Hepatocyte (in vitro differentiated cells): Measurements from ENCODE around the gene LGI4. TPM values are rescaled to one million over a fixed set of nuclear protein-coding genes. Genes with fewer than 3 reads are reported as not detected.
A peak's percentile ranks its signal among the peaks of the same experiment; 100 is the strongest.
"Not testable (repeated sequence)": the region's sequence is repeated elsewhere in the genome, so short reads cannot be mapped to it uniquely, and the experiment has no call there.

Experiments used
- DNase-seq: peaks from one replicate; pipeline ENCODE4 v3.0.0-alpha.2; 2016; ENCODE audit warnings: low spot score
- H2AFZ ChIP-seq: fragments of 200-600 bp; sonication (generic); 2 replicates; pipeline ENCODE4 v1.6.0; 2016; ENCODE audit warnings: antibody characterized with exemption, mild to moderate bottlenecking
- H3K27ac ChIP-seq: fragments of 200-600 bp; sonication (generic); 2 replicates; pipeline ENCODE4 v1.5.1; 2016; ENCODE audit warnings: mild to moderate bottlenecking
- H3K27me3 ChIP-seq: fragments of 200-600 bp; sonication (generic); 2 replicates; pipeline ENCODE4 v1.6.1; 2016
- H3K36me3 ChIP-seq: fragments of 200-600 bp; sonication (generic); replicated peaks from 2 replicates; pipeline ENCODE4 v1.5.1; 2016; ENCODE audit warnings: low read depth; ENCODE audit not compliant: insufficient read depth
- H3K4me1 ChIP-seq: fragments of 200-600 bp; sonication (generic); 2 replicates; pipeline ENCODE4 v1.5.1; 2016; ENCODE audit warnings: mild to moderate bottlenecking, moderate library complexity; ENCODE audit not compliant: insufficient read depth
- H3K4me2 ChIP-seq: fragments of 200-600 bp; sonication (generic); 2 replicates; pipeline ENCODE4 v1.6.0; 2016
- H3K4me3 ChIP-seq: fragments of 200-600 bp; sonication (generic); 2 replicates; pipeline ENCODE4 v1.5.1; 2016; ENCODE audit warnings: mild to moderate bottlenecking
- H3K79me2 ChIP-seq: fragments of 200-600 bp; sonication (generic); 2 replicates; pipeline ENCODE4 v1.6.0; 2017; ENCODE audit warnings: mild to moderate bottlenecking
- H3K9me2 ChIP-seq: fragments of 200-600 bp; sonication (generic); replicated peaks from 2 replicates; pipeline ENCODE4 v1.6.0; 2017; ENCODE audit warnings: mild to moderate bottlenecking; ENCODE audit not compliant: insufficient read depth
- H3K9me3 ChIP-seq: fragments of 200-600 bp; sonication (generic); 2 replicates; pipeline ENCODE4 v1.5.1; 2016; ENCODE audit warnings: low read depth, mild to moderate bottlenecking
- H4K20me1 ChIP-seq: fragments of 200-600 bp; sonication (generic); 2 replicates; pipeline ENCODE4 v1.6.0; 2016; ENCODE audit warnings: mild to moderate bottlenecking; ENCODE audit not compliant: insufficient read depth, poor library complexity, severe bottlenecking
- EZH2 ChIP-seq: fragments of 200-600 bp; sonication (generic); IDR thresholded peaks from 2 replicates; pipeline ENCODE4 v1.6.1; 2016; ENCODE audit warnings: antibody characterized with exemption, mild to moderate bottlenecking, borderline replicate concordance
- EZH2phosphoT487 ChIP-seq: fragments of 200-600 bp; sonication (generic); IDR thresholded peaks from one replicate; pipeline ENCODE4 v1.6.1; 2018; ENCODE audit warnings: antibody characterized with exemption, mild to moderate bottlenecking, low read depth, moderate library complexity; ENCODE audit not compliant: unreplicated experiment, severe bottlenecking
- WGBS: methylation state at CpG from one replicate; pipeline ENCODE4 v1.1.6; 2016; ENCODE audit warnings: low lambda C conversion rate; ENCODE audit errors: missing lambda C conversion rate; 5-methylcytosine and 5-hydroxymethylcytosine counted together
- polyA plus RNA-seq: library from polyadenylated mRNA; unstranded; fragments of >200 nt; fragmentation: Nextera tagmentation; extraction: Ambion mirVana; gene quantifications from 2 replicates; pipeline ENCODE4 v1.2.1, GENCODE V29; 2016
- total RNA-seq: library from RNA; depleted of rRNA; stranded (reverse); fragments of >200 nt; gene quantifications from 2 replicates; pipeline ENCODE4 v1.2.3, GENCODE V29; 2014
- TF ChIP-seq, protein P1 (sequence below): fragments of 200-600 bp; sonication (generic); IDR thresholded peaks from 2 replicates; pipeline ENCODE4 v1.5.1; 2016; ENCODE audit warnings: antibody characterized with exemption, mild to moderate bottlenecking; ENCODE audit not compliant: poor library complexity

The LGI4 gene
- total and polyA plus RNA-seq, 2 experiments from 2014 or later, result 5.2 to 6.3 TPM

DNA sequence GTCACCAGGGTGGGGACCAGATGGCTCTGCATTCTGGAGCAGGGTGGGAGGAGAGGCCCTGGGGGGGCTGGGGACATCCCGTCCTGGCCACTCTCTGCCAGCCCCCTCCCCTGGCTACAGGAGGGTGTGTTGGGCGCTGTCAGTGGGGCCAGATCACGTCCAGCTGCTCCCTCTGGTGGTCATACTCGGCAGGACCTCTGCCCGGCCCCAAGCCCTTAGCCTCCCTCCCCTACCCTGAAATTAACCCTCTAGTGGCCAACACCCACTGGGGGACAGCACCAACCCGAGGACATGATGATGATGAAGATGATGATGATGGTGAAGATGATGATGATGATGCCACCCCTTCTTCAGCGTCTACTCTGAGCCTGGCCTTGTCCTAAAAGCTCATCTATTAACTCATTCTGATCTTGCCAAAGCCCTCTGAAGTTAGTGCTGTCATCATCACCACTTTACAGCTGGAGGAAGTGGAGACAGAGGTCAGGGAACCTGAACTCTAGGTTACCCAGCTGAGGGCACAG, 590 bp upstream of the LGI4 start:
- H2AFZ ChIP-seq, result no peak overlapping the region
- H4K20me1 ChIP-seq, result no peaks in the 10 kb centered on the region
- peak overlapping the region; percentile 41 for H3K27ac ChIP-seq
- 1% methylated on average over 5 of the region's 7 CpGs for WGBS
- no peak overlapping the region for H3K4me3 ChIP-seq
- H3K36me3 ChIP-seq, result no peaks in the 10 kb centered on the region
- H3K9me3 ChIP-seq, result no peaks in the 10 kb centered on the region
- peaks cover 40% of the 10 kb centered on the region for H3K4me1 ChIP-seq
- H3K9me2 ChIP-seq, result no peaks in the 10 kb centered on the region
- peak; percentile 88 for DNase-seq
- peak overlapping the region; percentile 69 for H3K4me2 ChIP-seq
- TF ChIP-seq, protein P1, sequence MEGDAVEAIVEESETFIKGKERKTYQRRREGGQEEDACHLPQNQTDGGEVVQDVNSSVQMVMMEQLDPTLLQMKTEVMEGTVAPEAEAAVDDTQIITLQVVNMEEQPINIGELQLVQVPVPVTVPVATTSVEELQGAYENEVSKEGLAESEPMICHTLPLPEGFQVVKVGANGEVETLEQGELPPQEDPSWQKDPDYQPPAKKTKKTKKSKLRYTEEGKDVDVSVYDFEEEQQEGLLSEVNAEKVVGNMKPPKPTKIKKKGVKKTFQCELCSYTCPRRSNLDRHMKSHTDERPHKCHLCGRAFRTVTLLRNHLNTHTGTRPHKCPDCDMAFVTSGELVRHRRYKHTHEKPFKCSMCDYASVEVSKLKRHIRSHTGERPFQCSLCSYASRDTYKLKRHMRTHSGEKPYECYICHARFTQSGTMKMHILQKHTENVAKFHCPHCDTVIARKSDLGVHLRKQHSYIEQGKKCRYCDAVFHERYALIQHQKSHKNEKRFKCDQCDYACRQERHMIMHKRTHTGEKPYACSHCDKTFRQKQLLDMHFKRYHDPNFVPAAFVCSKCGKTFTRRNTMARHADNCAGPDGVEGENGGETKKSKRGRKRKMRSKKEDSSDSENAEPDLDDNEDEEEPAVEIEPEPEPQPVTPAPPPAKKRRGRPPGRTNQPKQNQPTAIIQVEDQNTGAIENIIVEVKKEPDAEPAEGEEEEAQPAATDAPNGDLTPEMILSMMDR, result peak; percentile 87
- no peak for TF ChIP-seq EZH2phosphoT487
- H3K27me3 ChIP-seq, result no peaks in the 10 kb centered on the region
- H3K79me2 ChIP-seq, result no peaks in the 10 kb centered on the region

DNA sequence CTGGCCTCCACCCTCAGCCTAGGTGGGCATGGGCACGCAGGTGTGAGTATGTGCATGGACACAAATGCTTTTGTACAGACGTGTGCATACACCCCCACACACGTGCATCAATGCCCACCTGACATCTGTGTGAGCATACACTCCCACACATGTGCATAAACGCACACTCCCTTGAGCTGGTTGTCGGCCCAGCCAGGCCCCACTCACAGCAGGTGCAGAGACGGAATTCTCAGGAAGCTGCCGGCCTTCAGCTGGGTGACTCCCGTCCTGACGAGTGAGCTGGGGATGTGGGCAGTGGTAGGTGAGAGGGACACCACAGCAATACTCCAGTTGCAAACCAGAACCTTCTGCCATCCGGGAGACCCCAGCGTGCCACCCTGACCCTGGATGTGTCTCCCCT, 1.0 kb downstream of the LGI4 start:
- Histone ChIP-seq H3K9me3 (no peaks in the 10 kb centered on the region), H3K4me3 (no peak overlapping the region), H3K9me2 (no peaks in the 10 kb centered on the region), H2AFZ (no peak overlapping the region), H3K4me2 (no peak overlapping the region), H3K27me3 (no peaks in the 10 kb centered on the region), H3K79me2 (no peaks in the 10 kb centered on the region), H3K36me3 (no peaks in the 10 kb centered on the region), H3K4me1 (peaks cover 44% of the 10 kb centered on the region), H3K27ac (no peak overlapping the region), H4K20me1 (no peaks in the 10 kb centered on the region)
- WGBS, result 88% methylated on average over 11 of the region's 11 CpGs
- DNase-seq, result no peak
- no peak for TF ChIP-seq EZH2

DNA sequence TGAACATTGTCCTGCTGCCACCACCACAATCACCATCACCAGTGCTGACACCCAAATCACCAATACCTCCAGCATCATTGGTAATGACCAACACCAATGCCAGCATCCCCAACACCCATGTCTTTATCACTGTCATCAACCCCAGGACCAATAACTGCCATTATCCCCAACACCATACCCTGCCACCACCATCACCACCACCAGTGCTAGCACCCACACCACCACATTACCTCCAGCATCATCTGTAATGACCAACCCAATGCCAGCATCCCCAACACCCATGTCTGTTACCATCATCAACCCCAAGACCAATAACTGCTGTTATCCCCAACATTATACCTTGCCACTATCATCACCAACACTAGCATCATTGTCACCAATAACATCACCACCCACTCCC, 2.6 kb downstream of the LGI4 start:
- Histone ChIP-seq H3K27ac (no peak overlapping the region), H3K36me3 (no peaks in the 10 kb centered on the region), H3K79me2 (no peaks in the 10 kb centered on the region), H3K4me2 (no peak overlapping the region), H2AFZ (no peak overlapping the region), H3K9me2 (no peaks in the 10 kb centered on the region), H3K4me3 (no peak overlapping the region), H4K20me1 (no peaks in the 10 kb centered on the region), H3K4me1 (peaks cover 38% of the 10 kb centered on the region), H3K9me3 (no peaks in the 10 kb centered on the region), H3K27me3 (no peaks in the 10 kb centered on the region)
- TF ChIP-seq EZH2phosphoT487, result no peak
- TF ChIP-seq EZH2, result no peak
- TF ChIP-seq, protein P1, result no peak
- DNase-seq, result no peak

DNA sequence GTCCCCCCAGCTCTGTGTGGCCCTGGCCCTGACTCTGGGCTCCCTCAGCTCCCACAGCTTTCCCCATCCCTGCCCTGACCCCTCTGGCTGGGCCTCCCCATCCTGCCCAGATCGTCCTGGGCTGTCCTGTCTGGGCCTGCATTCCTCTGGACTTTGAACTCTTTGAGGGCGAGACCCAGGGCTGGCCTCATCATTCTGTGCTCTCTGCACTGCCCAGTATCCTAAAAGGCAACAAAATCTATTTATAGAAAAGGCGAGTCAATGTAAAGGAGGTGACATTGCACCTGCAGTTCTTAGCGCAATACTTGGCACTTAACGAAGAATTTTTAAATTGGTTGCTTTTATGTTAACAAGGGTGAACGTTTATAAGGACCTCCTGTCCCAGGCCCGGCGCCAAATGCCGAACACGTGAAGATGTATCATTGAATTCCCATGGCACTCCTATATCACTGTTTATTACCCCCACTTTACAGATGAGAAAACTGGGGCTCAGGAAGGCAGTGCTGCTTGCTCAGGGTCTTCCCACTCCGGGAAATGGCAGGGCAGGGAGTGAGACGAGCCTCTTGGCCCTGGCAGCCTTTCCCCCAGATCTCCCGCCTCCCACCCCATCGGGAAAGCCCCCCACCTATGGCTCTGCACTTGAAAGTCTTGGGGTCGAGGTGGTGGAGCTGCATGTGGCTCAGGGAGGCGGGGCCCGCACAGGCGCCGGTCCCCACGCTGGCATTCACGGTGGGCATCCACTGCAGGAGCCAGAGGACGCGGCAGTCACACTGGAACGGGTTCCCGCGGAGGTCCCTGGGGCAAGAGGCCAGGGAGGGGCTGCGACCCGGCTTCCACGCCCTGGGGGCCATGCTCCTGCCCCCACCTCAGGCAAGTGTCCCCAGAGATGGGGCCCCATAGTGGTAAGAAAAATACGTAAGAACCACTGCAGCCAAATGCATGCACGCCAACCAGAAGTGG, 3.8 kb downstream of the LGI4 start:
- Histone ChIP-seq H3K27me3 (no peaks in the 10 kb centered on the region), H3K27ac (peak overlapping the region; percentile 95), H3K79me2 (no peaks in the 10 kb centered on the region), H3K4me3 (no peak overlapping the region), H2AFZ (no peak overlapping the region), H3K4me1 (peaks cover 36% of the 10 kb centered on the region), H3K9me3 (no peaks in the 10 kb centered on the region), H3K36me3 (no peaks in the 10 kb centered on the region), H3K9me2 (no peaks in the 10 kb centered on the region), H3K4me2 (no peak overlapping the region), H4K20me1 (no peaks in the 10 kb centered on the region)
- WGBS, result 88% methylated on average over 31 of the region's 31 CpGs
- TF ChIP-seq, protein P1, result no peak
- no peak for TF ChIP-seq EZH2phosphoT487
- no peak for TF ChIP-seq EZH2
- no peak for DNase-seq

DNA sequence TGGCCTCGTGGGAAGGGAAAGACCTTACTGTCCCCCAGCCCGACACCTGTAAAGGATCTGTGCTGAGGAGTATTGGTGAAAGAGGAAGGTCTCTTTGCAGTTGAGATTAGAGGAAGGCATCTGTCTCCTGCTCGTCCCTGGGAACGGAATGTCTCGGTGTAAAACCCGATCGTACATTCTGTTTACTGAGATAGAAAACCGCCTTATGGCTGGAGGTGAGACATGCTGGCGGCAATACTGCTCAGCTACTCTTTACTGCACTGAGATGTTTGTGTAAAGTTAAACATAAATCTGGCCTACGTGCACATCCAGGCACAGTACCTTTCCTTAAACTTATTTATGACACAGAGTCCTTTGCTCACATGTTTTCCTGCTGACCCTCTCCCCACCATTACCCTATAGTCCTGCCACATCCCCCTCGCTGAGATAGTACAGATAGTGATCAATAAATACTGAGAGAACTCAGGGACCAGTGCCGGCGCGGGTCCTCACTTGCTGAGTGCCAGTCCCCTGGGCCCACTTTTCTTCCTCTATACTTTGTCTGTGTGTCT, 5.1 kb downstream of the LGI4 start:
- not testable (repeated sequence) for H4K20me1 ChIP-seq, H3K27me3 ChIP-seq, DNase-seq, H3K9me3 ChIP-seq, H3K4me3 ChIP-seq, H3K9me2 ChIP-seq, H3K79me2 ChIP-seq, H3K36me3 ChIP-seq, H2AFZ ChIP-seq
- Histone ChIP-seq H3K4me2 (peak overlapping the region; percentile 50), H3K4me1 (peaks cover 40% of the 10 kb centered on the region), H3K27ac (peak overlapping the region; percentile 95)
- 31% methylated on average over 14 of the region's 14 CpGs for WGBS
